MCF 10A (cell line): Measurements from ENCODE around the gene KCNN2. TPM values are rescaled to one million over a fixed set of nuclear protein-coding genes. Genes with fewer than 3 reads are reported as not detected.

Source experiments
- BruUV-seq: library from RNA; stranded (reverse); fragments of 400-500 nt; replicated peaks from 2 replicates; lab custom pipeline; 2021; lab: Mats Ljungman, UMichigan
- CTCF ChIA-PET: fragments of 300-600 bp; sonication (Branson Sonifier 250); formaldehyde crosslinking; extraction: SDS; loops from one replicate; lab custom pipeline; 2021; ENCODE audit warnings: antibody characterized with exemption, inconsistent platforms; lab: Yijun Ruan, JAX
- POLR2A ChIA-PET: fragments of 300-600, 350-650 bp; sonication (Branson Sonifier 250); formaldehyde crosslinking; extraction: SDS; loops from one replicate; lab custom pipeline; 2020; ENCODE audit warnings: antibody characterized with exemption, inconsistent platforms; lab: Yijun Ruan, JAX
- DNase-seq: peaks from one replicate; pipeline ENCODE4 v3.0.0-alpha.2; 2018; ENCODE audit not compliant: unreplicated experiment
- H3K27ac Mint-ChIP-seq: one replicate; pipeline ENCODE4 v1.8.0; 2022; ENCODE audit warnings: mild to moderate bottlenecking, low read depth, mixed read lengths; ENCODE audit not compliant: unreplicated experiment
- H3K27me3 Mint-ChIP-seq: one replicate; pipeline ENCODE4 v1.8.0; 2022; ENCODE audit warnings: mixed read lengths; ENCODE audit not compliant: insufficient read depth, unreplicated experiment
- H3K36me3 Mint-ChIP-seq: one replicate; pipeline ENCODE4 v1.8.0; 2022; ENCODE audit warnings: mild to moderate bottlenecking, moderate library complexity, mixed read lengths; ENCODE audit not compliant: insufficient read depth, unreplicated experiment
- H3K4me1 Mint-ChIP-seq: one replicate; pipeline ENCODE4 v1.8.0; 2022; ENCODE audit warnings: mixed read lengths; ENCODE audit not compliant: insufficient read depth, unreplicated experiment
- H3K4me3 Mint-ChIP-seq: one replicate; pipeline ENCODE4 v1.8.0; 2022; ENCODE audit warnings: mild to moderate bottlenecking, moderate library complexity, mixed read lengths; ENCODE audit not compliant: unreplicated experiment
- H3K9me3 Mint-ChIP-seq: one replicate; pipeline ENCODE4 v1.8.0; 2022; ENCODE audit warnings: mixed read lengths; ENCODE audit not compliant: unreplicated experiment
- CTCF ChIP-seq: fragments of 200-600 bp; IDR thresholded peaks from one replicate; pipeline ENCODE4 v1.8.0; 2022; ENCODE audit warnings: antibody characterized with exemption, mild to moderate bottlenecking; ENCODE audit not compliant: unreplicated experiment
- intact Hi-C: fragments of 100-400 bp; cut with micrococcal nuclease; formaldehyde crosslinking; loops from 2 replicates; pipeline ENCODE4 v1.14.1; 2022
- total RNA-seq: library from RNA; stranded (reverse); gene quantifications from 2 replicates; pipeline ENCODE4 v1.2.3, GENCODE V29; 2022

KCNN2 gene
- total RNA-seq, 1 experiment from 2014 or later: not detected

- no peak overlapping the region for H3K27ac Mint-ChIP-seq
- POLR2A ChIA-PET: no interaction called here
- DNase-seq: no peak
- no peak for TF ChIP-seq CTCF
- H3K36me3 Mint-ChIP-seq: no peaks in the 10 kb centered on the region
- no peaks in the 10 kb centered on the region for H3K9me3 Mint-ChIP-seq
- intact Hi-C loops: no loop called here
- H3K27me3 Mint-ChIP-seq: peaks cover 70% of the 10 kb centered on the region
- BruUV-seq: no TSS peak
- CTCF ChIA-PET: no interaction called here
- H3K4me1 Mint-ChIP-seq: no peaks in the 10 kb centered on the region
- no peak overlapping the region for H3K4me3 Mint-ChIP-seq
Observed at GRCh38 chr5:114391321-114391720, 29.5 kb downstream of the KCNN2 start.

GRCh38 chr5:114393159-114393558, 31.3 kb downstream of the KCNN2 start:
- intact Hi-C loops: no loop called here
- no peaks in the 10 kb centered on the region for H3K36me3 Mint-ChIP-seq
- H3K4me3 Mint-ChIP-seq: no peak overlapping the region
- ChIA-PET CTCF (interaction anchor here (0.7 kb wide), 1 partner anchor 389 kb away, joined by 4 read pairs; no protein-coding TSS in a partner anchor), POLR2A (no interaction called here)
- BruUV-seq: no TSS peak
- H3K27ac Mint-ChIP-seq: no peak overlapping the region
- TF ChIP-seq CTCF: no peak
- no peaks in the 10 kb centered on the region for H3K9me3 Mint-ChIP-seq
- no peak for DNase-seq
- peaks cover 69% of the 10 kb centered on the region for H3K27me3 Mint-ChIP-seq
- H3K4me1 Mint-ChIP-seq: no peaks in the 10 kb centered on the region

- peaks cover 11% of the 10 kb centered on the region for H3K27me3 Mint-ChIP-seq
- H3K27ac Mint-ChIP-seq: no peak overlapping the region
- no TSS peak for BruUV-seq
- no peak overlapping the region for H3K4me3 Mint-ChIP-seq
- CTCF ChIA-PET: no interaction called here
- H3K36me3 Mint-ChIP-seq: no peaks in the 10 kb centered on the region
- no peak for TF ChIP-seq CTCF
- no peak for DNase-seq
- intact Hi-C loops: no loop called here
- POLR2A ChIA-PET: no interaction called here
- H3K9me3 Mint-ChIP-seq: no peaks in the 10 kb centered on the region
- no peaks in the 10 kb centered on the region for H3K4me1 Mint-ChIP-seq
Observed at GRCh38 chr5:114402206-114402605, 40.3 kb downstream of the KCNN2 start.

GRCh38 chr5:114407783-114408182, 45.9 kb downstream of the KCNN2 start:
- no peak overlapping the region for H3K4me3 Mint-ChIP-seq
- intact Hi-C loops: no loop called here
- no peak overlapping the region for H3K27ac Mint-ChIP-seq
- peaks cover 48% of the 10 kb centered on the region for H3K27me3 Mint-ChIP-seq
- no TSS peak for BruUV-seq
- POLR2A ChIA-PET: no interaction called here
- no peak for TF ChIP-seq CTCF
- no peaks in the 10 kb centered on the region for H3K36me3 Mint-ChIP-seq
- no peaks in the 10 kb centered on the region for H3K4me1 Mint-ChIP-seq
- CTCF ChIA-PET: no interaction called here
- DNase-seq: no peak
- no peaks in the 10 kb centered on the region for H3K9me3 Mint-ChIP-seq
